ENCODE results near the gene PTCHD4. TPM values are rescaled to one million over a fixed set of nuclear protein-coding genes. Genes with fewer than 3 reads are reported as not detected.
"Not testable (repeated sequence)": the region's sequence is repeated elsewhere in the genome, so short reads cannot be mapped to it uniquely, and the experiment has no call there.

The PTCHD4 gene
- total RNA-seq, 2 donors from 2014 or later = not detected

DNA sequence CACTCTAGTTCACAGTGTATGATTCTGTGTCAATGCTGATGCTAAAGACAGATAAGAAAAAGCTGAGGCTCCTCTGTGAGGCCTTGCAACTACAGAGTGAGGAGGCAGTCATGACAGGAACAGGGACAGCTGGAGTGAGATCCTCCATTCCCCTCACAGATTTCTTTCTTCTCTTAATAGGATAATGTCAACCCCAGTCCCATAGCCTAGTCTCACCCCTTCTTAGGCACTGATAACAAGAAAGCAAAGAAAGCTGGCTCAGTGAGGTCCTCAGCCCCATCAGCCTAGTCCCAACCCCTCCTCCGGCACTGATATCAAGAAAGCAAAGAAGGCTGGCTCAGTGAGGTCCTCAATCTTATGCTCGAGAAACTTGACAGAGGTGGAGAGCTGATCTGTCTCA, 2.1 kb upstream of the PTCHD4 start:
- no peak overlapping the region for H3K4me3 Mint-ChIP-seq
- H3K4me1 Mint-ChIP-seq (ENCODE audit: low read depth in 2 of 2) = no peaks in the 10 kb centered on the region
- ATAC-seq = no peak
- no peak for DNase-seq (ENCODE audit: low spot score)
- no peaks in the 10 kb centered on the region for H3K36me3 Mint-ChIP-seq
- H3K9me3 Mint-ChIP-seq = no peaks in the 10 kb centered on the region
- H3K27me3 Mint-ChIP-seq = no peaks in the 10 kb centered on the region
- H3K27ac Mint-ChIP-seq = no peak overlapping the region

DNA sequence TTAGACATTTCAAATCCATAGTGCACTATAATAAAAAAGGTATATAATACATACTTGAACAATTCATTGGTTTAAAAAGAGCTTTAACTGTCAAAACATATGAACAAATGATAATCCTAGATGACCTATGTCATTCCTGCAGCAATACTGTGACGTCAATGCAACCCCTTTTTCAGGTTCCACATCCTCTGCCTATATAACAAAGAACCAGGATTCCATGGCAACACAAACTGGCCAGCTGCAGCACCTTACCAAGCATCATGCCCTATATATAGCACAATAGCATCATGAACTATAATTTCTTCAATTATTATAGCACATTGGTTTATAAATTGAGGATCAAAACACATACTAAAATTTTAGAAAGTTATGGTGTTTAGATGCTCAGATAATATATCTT, 578 bp upstream of the PTCHD4 start:
- no peak overlapping the region for H3K4me3 Mint-ChIP-seq
- ATAC-seq (no peak), DNase-seq (ENCODE audit: low spot score) (no peak)
- H3K27me3 Mint-ChIP-seq = no peaks in the 10 kb centered on the region
- H3K36me3 Mint-ChIP-seq = no peaks in the 10 kb centered on the region
- no peak overlapping the region for H3K27ac Mint-ChIP-seq
- H3K4me1 Mint-ChIP-seq (ENCODE audit: low read depth in 2 of 2) = no peaks in the 10 kb centered on the region
- H3K9me3 Mint-ChIP-seq = no peaks in the 10 kb centered on the region

GRCh38 chr6:48110436-48111142, 408 bp downstream of the PTCHD4 start:
- Mint-ChIP-seq H3K27me3 (no peaks in the 10 kb centered on the region), H3K4me1 (ENCODE audit: low read depth in 2 of 2) (no peaks in the 10 kb centered on the region), H3K9me3 (peaks cover under 1% of the 10 kb centered on the region), H3K36me3 (no peaks in the 10 kb centered on the region), H3K27ac (no peak overlapping the region), H3K4me3 (no peak overlapping the region)
- ATAC-seq (no peak), DNase-seq (ENCODE audit: low spot score) (no peak)

GRCh38 chr6:48109944-48110343, 1.1 kb downstream of the PTCHD4 start:
- H3K9me3 Mint-ChIP-seq = peaks cover 7% of the 10 kb centered on the region
- no peak for ATAC-seq
- H3K4me1 Mint-ChIP-seq (ENCODE audit: low read depth in 2 of 2) = no peaks in the 10 kb centered on the region
- H3K27me3 Mint-ChIP-seq = no peaks in the 10 kb centered on the region
- H3K27ac Mint-ChIP-seq = no peak overlapping the region
- no peak for DNase-seq (ENCODE audit: low spot score)
- no peaks in the 10 kb centered on the region for H3K36me3 Mint-ChIP-seq
- no peak overlapping the region for H3K4me3 Mint-ChIP-seq

GRCh38 chr6:48102476-48103195, 8.4 kb downstream of the PTCHD4 start:
- not testable (repeated sequence) for DNase-seq (ENCODE audit: low spot score); ATAC-seq; H3K4me1 Mint-ChIP-seq (ENCODE audit: low read depth in 2 of 2); H3K27me3 Mint-ChIP-seq; H3K36me3 Mint-ChIP-seq; H3K27ac Mint-ChIP-seq; H3K4me3 Mint-ChIP-seq
- peaks cover 13% of the 10 kb centered on the region for H3K9me3 Mint-ChIP-seq

DNA sequence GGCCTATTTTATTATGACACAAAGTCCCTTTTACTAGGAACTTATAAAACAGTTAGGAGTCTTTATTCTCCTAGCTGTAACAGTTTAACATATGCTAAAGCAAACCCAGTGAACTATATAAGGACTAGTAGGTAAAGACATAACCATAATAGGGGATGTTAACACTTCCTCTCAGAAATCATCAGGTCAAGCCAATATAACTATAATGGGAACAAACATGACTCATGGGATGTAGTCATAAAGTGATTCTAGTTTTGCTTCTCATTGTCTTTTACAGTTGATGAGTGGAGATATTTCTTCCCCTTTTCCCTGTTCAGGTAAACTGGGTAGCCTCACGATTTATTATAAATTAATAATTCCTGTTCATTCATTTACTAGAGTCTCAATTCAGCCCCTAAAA, 9.7 kb downstream of the PTCHD4 start:
- Mint-ChIP-seq H3K27me3 (no peaks in the 10 kb centered on the region), H3K27ac (no peak overlapping the region), H3K36me3 (no peaks in the 10 kb centered on the region), H3K9me3 (peaks cover 13% of the 10 kb centered on the region), H3K4me1 (ENCODE audit: low read depth in 2 of 2) (no peaks in the 10 kb centered on the region), H3K4me3 (no peak overlapping the region)
- DNase-seq (ENCODE audit: low spot score) = no peak
- no peak for ATAC-seq

GRCh38 chr6:48100588-48100895, 10.5 kb downstream of the PTCHD4 start:
- Mint-ChIP-seq H3K4me3 (no peak overlapping the region), H3K4me1 (ENCODE audit: low read depth in 2 of 2) (no peaks in the 10 kb centered on the region), H3K27me3 (no peaks in the 10 kb centered on the region), H3K9me3 (peaks cover 13% of the 10 kb centered on the region), H3K36me3 (no peaks in the 10 kb centered on the region), H3K27ac (no peak overlapping the region)
- DNase-seq (ENCODE audit: low spot score) (no peak), ATAC-seq (no peak)

GRCh38 chr6:48099713-48100587, 11.0 kb downstream of the PTCHD4 start:
- H3K27ac Mint-ChIP-seq = no peak overlapping the region
- no peaks in the 10 kb centered on the region for H3K36me3 Mint-ChIP-seq
- peaks cover 7% of the 10 kb centered on the region for H3K9me3 Mint-ChIP-seq
- H3K4me1 Mint-ChIP-seq (ENCODE audit: low read depth in 2 of 2) = no peaks in the 10 kb centered on the region
- ATAC-seq = no peak
- DNase-seq (ENCODE audit: low spot score) = no peak
- no peak overlapping the region for H3K4me3 Mint-ChIP-seq
- H3K27me3 Mint-ChIP-seq = no peaks in the 10 kb centered on the region

GRCh38 chr6:48098923-48099322, 12.1 kb downstream of the PTCHD4 start:
- ATAC-seq (no peak), DNase-seq (ENCODE audit: low spot score) (no peak)
- Mint-ChIP-seq H3K27ac (no peak overlapping the region), H3K9me3 (peaks cover 7% of the 10 kb centered on the region), H3K36me3 (no peaks in the 10 kb centered on the region), H3K4me3 (no peak overlapping the region), H3K27me3 (no peaks in the 10 kb centered on the region), H3K4me1 (ENCODE audit: low read depth in 2 of 2) (no peaks in the 10 kb centered on the region)

DNA sequence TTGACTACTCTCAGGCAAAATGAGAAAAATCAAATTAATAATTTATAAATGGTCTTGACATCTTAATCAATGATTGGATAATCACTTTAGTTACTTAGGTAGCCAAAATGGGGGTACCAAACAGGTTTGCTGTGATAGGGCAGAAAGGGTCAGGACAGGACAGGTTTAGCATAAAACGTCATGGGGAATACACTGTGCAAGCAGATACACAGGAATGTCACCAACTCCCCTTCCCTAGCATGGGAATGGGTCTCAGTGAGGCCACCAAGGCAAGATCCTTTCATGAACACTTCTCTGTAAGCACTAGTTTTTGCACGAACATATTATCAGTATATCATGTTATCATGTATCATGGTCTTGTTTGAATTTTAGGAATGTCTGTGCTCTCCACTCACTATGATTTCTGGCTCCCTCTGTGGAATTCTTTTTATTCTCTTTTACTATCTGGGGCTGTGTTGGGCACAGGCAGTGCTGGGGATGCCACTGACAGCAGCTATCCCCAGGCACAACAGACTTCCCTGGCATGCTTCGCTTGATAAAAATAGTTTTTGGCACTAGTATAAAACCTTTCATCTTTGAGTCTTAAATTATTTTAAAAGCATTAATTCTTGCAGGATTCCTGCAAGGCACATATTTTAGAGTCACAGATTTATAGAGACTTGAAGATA, 18.3 kb downstream of the PTCHD4 start:
- no peak for ATAC-seq
- Mint-ChIP-seq H3K9me3 (peaks cover 4% of the 10 kb centered on the region), H3K4me3 (no peak overlapping the region), H3K27ac (no peak overlapping the region), H3K36me3 (no peaks in the 10 kb centered on the region), H3K4me1 (ENCODE audit: low read depth in 2 of 2) (no peaks in the 10 kb centered on the region), H3K27me3 (no peaks in the 10 kb centered on the region)
- DNase-seq (ENCODE audit: low spot score) = no peak

- Mint-ChIP-seq H3K36me3 (no peaks in the 10 kb centered on the region), H3K27me3 (no peaks in the 10 kb centered on the region), H3K27ac (no peak overlapping the region), H3K4me1 (ENCODE audit: low read depth in 2 of 2) (no peaks in the 10 kb centered on the region), H3K9me3 (peaks cover 4% of the 10 kb centered on the region), H3K4me3 (no peak overlapping the region)
- DNase-seq (ENCODE audit: low spot score) (no peak), ATAC-seq (no peak)
These were observed 20.5 kb downstream of the PTCHD4 start for GRCh38 chr6:48090546-48090945.

- no peaks in the 10 kb centered on the region for H3K4me1 Mint-ChIP-seq (ENCODE audit: low read depth in 2 of 2)
- no peak overlapping the region for H3K27ac Mint-ChIP-seq
- H3K27me3 Mint-ChIP-seq = no peaks in the 10 kb centered on the region
- H3K9me3 Mint-ChIP-seq = peaks cover 5% of the 10 kb centered on the region
- H3K36me3 Mint-ChIP-seq = no peaks in the 10 kb centered on the region
- DNase-seq (ENCODE audit: low spot score) = no peak
- no peak for ATAC-seq
- H3K4me3 Mint-ChIP-seq = no peak overlapping the region
These were observed 23.5 kb downstream of the PTCHD4 start for GRCh38 chr6:48087448-48087847.

GRCh38 chr6:48086187-48086586, 24.8 kb downstream of the PTCHD4 start:
- no peaks in the 10 kb centered on the region for H3K4me1 Mint-ChIP-seq (ENCODE audit: low read depth in 2 of 2)
- no peak for DNase-seq (ENCODE audit: low spot score)
- H3K27me3 Mint-ChIP-seq = no peaks in the 10 kb centered on the region
- no peak overlapping the region for H3K4me3 Mint-ChIP-seq
- no peak for ATAC-seq
- peaks cover 6% of the 10 kb centered on the region for H3K9me3 Mint-ChIP-seq
- H3K36me3 Mint-ChIP-seq = no peaks in the 10 kb centered on the region
- no peak overlapping the region for H3K27ac Mint-ChIP-seq

All from natural killer cell treated with Interleukin-12 subunit alpha and Interleukin-12 subunit beta and Interleukin-15 and Interleukin-18, amount 100 ng/mL, for 72 hours (primary cell).